SK-N-SH (cell line): ENCODE data around the gene FGF4. TPM values are rescaled to one million over a fixed set of nuclear protein-coding genes. Genes with fewer than 3 reads are reported as not detected.

ENCODE experiments used
- CTCF ChIA-PET: fragments of 300-600, 350-600 bp; formaldehyde crosslinking; extraction: SDS; loops from one replicate; lab custom pipeline; 2021; lab: Yijun Ruan, JAX
- POLR2A ChIA-PET: fragments of 350-600 bp; sonication (Branson Sonifier 250); formaldehyde crosslinking; extraction: SDS; loops from one replicate; lab custom pipeline; 2020; ENCODE audit warnings: antibody characterized with exemption, inconsistent platforms; lab: Yijun Ruan, JAX
- DNase-seq: peaks from one replicate; pipeline ENCODE4 v3.0.0; 2012
- H2AFZ ChIP-seq: fragments of 200-600 bp; sonication (generic); 2 replicates; pipeline ENCODE4 v1.8.1; 2016; ENCODE audit warnings: antibody characterized with exemption, mild to moderate bottlenecking, low read depth
- H3F3A ChIP-seq: fragments of 200-600 bp; sonication (generic); replicated peaks from 2 replicates; pipeline ENCODE3; 2016; ENCODE audit warnings: antibody characterized with exemption, mild to moderate bottlenecking; ENCODE audit not compliant: insufficient read depth
- H3K27ac ChIP-seq, 2 experiments: fragments of 200-500 bp in 1 of 2; fragments of 200-600 bp in 1 of 2; sonication (Bioruptor generic) in 1 of 2; sonication (generic), shearing (Covaris generic) in 1 of 2; 2 replicates each; pipeline versions ENCODE4 v1.5.1 to v1.6.1; 2014 to 2016; ENCODE audit warnings: low read depth in 2 of 2, inconsistent platforms in 1 of 2, low read length in 1 of 2, mild to moderate bottlenecking in 1 of 2, mixed read lengths in 1 of 2
- H3K27me3 ChIP-seq: fragments of 200-600 bp; sonication (generic), shearing (Covaris generic); 2 replicates; pipeline ENCODE4 v1.6.1; 2016; ENCODE audit warnings: mixed run types; ENCODE audit not compliant: insufficient read depth
- H3K36me3 ChIP-seq, 2 experiments: fragments of 200-500 bp in 1 of 2; fragments of 200-600 bp in 1 of 2; sonication (Bioruptor generic) in 1 of 2; sonication (generic) in 1 of 2; replicated peaks in 1 of 2; 2 replicates each; pipeline versions ENCODE3 to v1.5.1; 2014 to 2016; ENCODE audit warnings: low read length in 1 of 2, mild to moderate bottlenecking in 1 of 2; ENCODE audit not compliant: insufficient read depth in 2 of 2, control insufficient read depth in 1 of 2
- H3K4me1 ChIP-seq, 2 experiments: fragments of 200-500 bp in 1 of 2; fragments of 200-600 bp in 1 of 2; sonication (Bioruptor generic) in 1 of 2; sonication (generic), shearing (Covaris generic) in 1 of 2; 2 replicates each; pipeline versions ENCODE4 v1.5.1 to v1.6.1; 2014 to 2016; ENCODE audit warnings: low read depth in 1 of 2, low read length in 1 of 2, mixed run types in 1 of 2; ENCODE audit not compliant: insufficient read depth in 2 of 2, control insufficient read depth in 1 of 2
- H3K4me2 ChIP-seq: fragments of 200-600 bp; sonication (generic), shearing (Covaris generic); 2 replicates; pipeline ENCODE4 v1.6.1; 2017; ENCODE audit warnings: mixed run types
- H3K4me3 ChIP-seq, 2 experiments: fragments of 200-500 bp in 1 of 2; fragments of 200-600 bp in 1 of 2; sonication (Bioruptor generic) in 1 of 2; sonication (generic), shearing (Covaris generic) in 1 of 2; 2 replicates each; pipeline versions ENCODE4 v1.5.1 to v1.8.1; 2014 to 2016; ENCODE audit warnings: low read depth in 2 of 2, inconsistent platforms in 1 of 2, low read length in 1 of 2, mild to moderate bottlenecking in 1 of 2, mixed read lengths in 1 of 2, moderate library complexity in 1 of 2
- H3K79me2 ChIP-seq: fragments of 200-600 bp; sonication (generic); 2 replicates; pipeline ENCODE4 v1.8.1; 2017; ENCODE audit warnings: mild to moderate bottlenecking; ENCODE audit not compliant: insufficient read depth
- H3K9ac ChIP-seq: fragments of 200-600 bp; sonication (generic); 2 replicates; pipeline ENCODE4 v1.6.1; 2017; ENCODE audit warnings: mixed run types
- H3K9me2 ChIP-seq: fragments of 200-600 bp; sonication (generic); 2 replicates; pipeline ENCODE4 v1.6.1; 2017; ENCODE audit warnings: mixed run types
- H3K9me3 ChIP-seq: fragments of 200-600 bp; sonication (generic); 2 replicates; pipeline ENCODE4 v1.6.1; 2017; ENCODE audit warnings: mixed run types, mild to moderate bottlenecking, moderate library complexity
- H4K20me1 ChIP-seq: fragments of 200-600 bp; sonication (generic); 2 replicates; pipeline ENCODE4 v1.6.1; 2017; ENCODE audit warnings: mild to moderate bottlenecking, mixed run types; ENCODE audit not compliant: insufficient read depth
- CHD2 ChIP-seq: fragments of 150-350 bp; IDR thresholded peaks from 2 replicates; pipeline ENCODE4 v1.6.1; 2018; ENCODE audit warnings: low read length; ENCODE audit not compliant: partially characterized antibody
- EZH2phosphoT487 ChIP-seq: fragments of 200-600 bp; sonication (generic); IDR thresholded peaks from 2 replicates; pipeline ENCODE4 v1.6.1; 2017; ENCODE audit warnings: low read depth, mixed run types, mild to moderate bottlenecking, antibody characterized with exemption, moderate library complexity, borderline replicate concordance
- FOSL2 ChIP-seq: IDR thresholded peaks from 2 replicates; pipeline ENCODE4 v1.4.0; 2012; ENCODE audit warnings: low read depth, mild to moderate bottlenecking, moderate library complexity, borderline replicate concordance
- MAX ChIP-seq: IDR thresholded peaks from 2 replicates; pipeline ENCODE4 v1.4.0; 2012; ENCODE audit warnings: low read depth
- PBX3 ChIP-seq: IDR thresholded peaks from 2 replicates; pipeline ENCODE4; 2012
- POLR2AphosphoS5 ChIP-seq: IDR thresholded peaks from 2 replicates; pipeline ENCODE4 v1.6.1; 2012; ENCODE audit warnings: low read depth, low read length
- RCOR1 ChIP-seq: fragments of 150-350 bp; IDR thresholded peaks from 2 replicates; pipeline ENCODE4 v1.6.1; 2017; ENCODE audit warnings: antibody characterized with exemption, low read length
- SMC3 ChIP-seq: IDR thresholded peaks from 2 replicates; pipeline ENCODE4 v1.6.1; 2012; ENCODE audit warnings: low read depth, low read length, improper control_type of control experiment
- TAF1 ChIP-seq: IDR thresholded peaks from 2 replicates; pipeline ENCODE4 v1.6.1; 2012; ENCODE audit warnings: low read depth, mild to moderate bottlenecking, low read length, moderate library complexity, borderline replicate concordance
- TCF12 ChIP-seq: IDR thresholded peaks from 2 replicates; pipeline ENCODE4 v1.4.0; 2012
- YY1 ChIP-seq: IDR thresholded peaks from 2 replicates; pipeline ENCODE4 v1.4.0; 2012; ENCODE audit warnings: low read depth, mild to moderate bottlenecking
- WGBS: methylation state at CpG from one replicate; pipeline ENCODE4 v1.1.6; 2017; ENCODE audit warnings: low lambda C conversion rate; 5-methylcytosine and 5-hydroxymethylcytosine counted together
- polyA plus RNA-seq, 3 experiments: library from polyadenylated mRNA; depleted of rRNA; stranded (reverse); fragments of >200 nt; gene quantifications; 2 replicates each; pipeline ENCODE4 v1.2.3, GENCODE V29; 2012
- TF ChIP-seq, protein P1 (sequence below): fragments of 150-350 bp; IDR thresholded peaks from 2 replicates; pipeline ENCODE4 v1.6.1; 2017; ENCODE audit warnings: antibody characterized with exemption, low read length, low read depth, borderline replicate concordance
- TF ChIP-seq, protein P2 (sequence below): IDR thresholded peaks from 2 replicates; pipeline ENCODE4 v1.4.0; 2012; ENCODE audit warnings: low read depth, borderline replicate concordance
- TF ChIP-seq, protein P3 (sequence below): fragments of 200-600 bp; sonication (generic); IDR thresholded peaks from 2 replicates; pipeline ENCODE4 v1.6.1; 2017; ENCODE audit warnings: antibody characterized with exemption, mild to moderate bottlenecking, moderate library complexity

The FGF4 gene
- polyA plus RNA-seq, 1 of the 3 experiments (the other 2 are of a cell fraction): not detected

DNA sequence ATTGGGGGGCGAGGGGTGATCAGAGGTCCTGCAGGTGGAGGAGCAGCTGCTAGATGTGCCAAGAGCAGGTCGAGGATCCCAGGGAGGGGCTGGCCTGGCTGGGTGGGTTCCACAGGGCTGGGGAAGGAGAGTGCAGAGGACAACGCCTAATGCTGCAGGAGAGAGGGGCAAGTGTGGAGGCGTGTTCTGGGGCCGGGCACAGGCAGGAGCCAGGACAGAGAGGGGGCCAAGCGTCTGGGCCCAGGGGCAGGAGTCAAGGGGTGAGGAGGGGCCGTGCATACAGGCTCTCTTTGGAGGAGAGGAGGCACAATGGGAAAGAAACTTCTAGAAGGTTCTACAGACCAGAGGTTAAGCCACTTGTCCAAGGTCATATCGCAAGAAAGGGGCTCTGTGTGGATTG is 44.6 kb downstream of the FGF4 start:
- Histone ChIP-seq H3K9me3 (no peaks in the 10 kb centered on the region), H3K36me3 (no peaks in the 10 kb centered on the region), H3K4me3 (no peak overlapping the region), H3K9ac (no peak overlapping the region), H3K79me2 (no peaks in the 10 kb centered on the region), H3K4me1 (no peaks in the 10 kb centered on the region), H3F3A (no peaks in the 10 kb centered on the region), H3K4me2 (no peak overlapping the region), H3K9me2 (no peaks in the 10 kb centered on the region), H3K27me3 (peaks cover 14% of the 10 kb centered on the region; the same call in 1 of the 2 replicates), H2AFZ (no peak overlapping the region), H4K20me1 (no peaks in the 10 kb centered on the region), H3K27ac (no peak overlapping the region)
- no peak for DNase-seq
- WGBS: 57% methylated on average over 8 of the region's 8 CpGs
- TF ChIP-seq, protein P1, sequence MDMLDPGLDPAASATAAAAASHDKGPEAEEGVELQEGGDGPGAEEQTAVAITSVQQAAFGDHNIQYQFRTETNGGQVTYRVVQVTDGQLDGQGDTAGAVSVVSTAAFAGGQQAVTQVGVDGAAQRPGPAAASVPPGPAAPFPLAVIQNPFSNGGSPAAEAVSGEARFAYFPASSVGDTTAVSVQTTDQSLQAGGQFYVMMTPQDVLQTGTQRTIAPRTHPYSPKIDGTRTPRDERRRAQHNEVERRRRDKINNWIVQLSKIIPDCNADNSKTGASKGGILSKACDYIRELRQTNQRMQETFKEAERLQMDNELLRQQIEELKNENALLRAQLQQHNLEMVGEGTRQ: no peak
- TF ChIP-seq YY1 (no peak), POLR2AphosphoS5 (no peak), FOSL2 (no peak), CHD2 (no peak), SMC3 (no peak), EZH2phosphoT487 (no peak), TAF1 (no peak), RCOR1 (no peak), TCF12 (no peak), PBX3 (no peak), MAX (no peak)
- TF ChIP-seq, protein P2, sequence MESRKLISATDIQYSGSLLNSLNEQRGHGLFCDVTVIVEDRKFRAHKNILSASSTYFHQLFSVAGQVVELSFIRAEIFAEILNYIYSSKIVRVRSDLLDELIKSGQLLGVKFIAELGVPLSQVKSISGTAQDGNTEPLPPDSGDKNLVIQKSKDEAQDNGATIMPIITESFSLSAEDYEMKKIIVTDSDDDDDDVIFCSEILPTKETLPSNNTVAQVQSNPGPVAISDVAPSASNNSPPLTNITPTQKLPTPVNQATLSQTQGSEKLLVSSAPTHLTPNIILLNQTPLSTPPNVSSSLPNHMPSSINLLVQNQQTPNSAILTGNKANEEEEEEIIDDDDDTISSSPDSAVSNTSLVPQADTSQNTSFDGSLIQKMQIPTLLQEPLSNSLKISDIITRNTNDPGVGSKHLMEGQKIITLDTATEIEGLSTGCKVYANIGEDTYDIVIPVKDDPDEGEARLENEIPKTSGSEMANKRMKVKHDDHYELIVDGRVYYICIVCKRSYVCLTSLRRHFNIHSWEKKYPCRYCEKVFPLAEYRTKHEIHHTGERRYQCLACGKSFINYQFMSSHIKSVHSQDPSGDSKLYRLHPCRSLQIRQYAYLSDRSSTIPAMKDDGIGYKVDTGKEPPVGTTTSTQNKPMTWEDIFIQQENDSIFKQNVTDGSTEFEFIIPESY: no peak
- TF ChIP-seq, protein P3, sequence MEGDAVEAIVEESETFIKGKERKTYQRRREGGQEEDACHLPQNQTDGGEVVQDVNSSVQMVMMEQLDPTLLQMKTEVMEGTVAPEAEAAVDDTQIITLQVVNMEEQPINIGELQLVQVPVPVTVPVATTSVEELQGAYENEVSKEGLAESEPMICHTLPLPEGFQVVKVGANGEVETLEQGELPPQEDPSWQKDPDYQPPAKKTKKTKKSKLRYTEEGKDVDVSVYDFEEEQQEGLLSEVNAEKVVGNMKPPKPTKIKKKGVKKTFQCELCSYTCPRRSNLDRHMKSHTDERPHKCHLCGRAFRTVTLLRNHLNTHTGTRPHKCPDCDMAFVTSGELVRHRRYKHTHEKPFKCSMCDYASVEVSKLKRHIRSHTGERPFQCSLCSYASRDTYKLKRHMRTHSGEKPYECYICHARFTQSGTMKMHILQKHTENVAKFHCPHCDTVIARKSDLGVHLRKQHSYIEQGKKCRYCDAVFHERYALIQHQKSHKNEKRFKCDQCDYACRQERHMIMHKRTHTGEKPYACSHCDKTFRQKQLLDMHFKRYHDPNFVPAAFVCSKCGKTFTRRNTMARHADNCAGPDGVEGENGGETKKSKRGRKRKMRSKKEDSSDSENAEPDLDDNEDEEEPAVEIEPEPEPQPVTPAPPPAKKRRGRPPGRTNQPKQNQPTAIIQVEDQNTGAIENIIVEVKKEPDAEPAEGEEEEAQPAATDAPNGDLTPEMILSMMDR: no peak
- ChIA-PET CTCF (interaction anchor here (1.7 kb wide), 1 partner anchor 12 kb away, joined by 4 read pairs; no protein-coding TSS in a partner anchor), POLR2A (no interaction called here)
